HL-60/S4 treated with retinoic acid at 250 ng/mL for 4 days and 3 days (cell line): ENCODE results near the gene TMEM86B.

Source experiments
- in situ Hi-C: fragments of 300-500 bp; cut with MboI; formaldehyde crosslinking; loops from 2 replicates; pipeline ENCODE4 v1.7.0; 2022; ENCODE audit warnings: low sequenced_read_pairs

Gene TMEM86B

DNA sequence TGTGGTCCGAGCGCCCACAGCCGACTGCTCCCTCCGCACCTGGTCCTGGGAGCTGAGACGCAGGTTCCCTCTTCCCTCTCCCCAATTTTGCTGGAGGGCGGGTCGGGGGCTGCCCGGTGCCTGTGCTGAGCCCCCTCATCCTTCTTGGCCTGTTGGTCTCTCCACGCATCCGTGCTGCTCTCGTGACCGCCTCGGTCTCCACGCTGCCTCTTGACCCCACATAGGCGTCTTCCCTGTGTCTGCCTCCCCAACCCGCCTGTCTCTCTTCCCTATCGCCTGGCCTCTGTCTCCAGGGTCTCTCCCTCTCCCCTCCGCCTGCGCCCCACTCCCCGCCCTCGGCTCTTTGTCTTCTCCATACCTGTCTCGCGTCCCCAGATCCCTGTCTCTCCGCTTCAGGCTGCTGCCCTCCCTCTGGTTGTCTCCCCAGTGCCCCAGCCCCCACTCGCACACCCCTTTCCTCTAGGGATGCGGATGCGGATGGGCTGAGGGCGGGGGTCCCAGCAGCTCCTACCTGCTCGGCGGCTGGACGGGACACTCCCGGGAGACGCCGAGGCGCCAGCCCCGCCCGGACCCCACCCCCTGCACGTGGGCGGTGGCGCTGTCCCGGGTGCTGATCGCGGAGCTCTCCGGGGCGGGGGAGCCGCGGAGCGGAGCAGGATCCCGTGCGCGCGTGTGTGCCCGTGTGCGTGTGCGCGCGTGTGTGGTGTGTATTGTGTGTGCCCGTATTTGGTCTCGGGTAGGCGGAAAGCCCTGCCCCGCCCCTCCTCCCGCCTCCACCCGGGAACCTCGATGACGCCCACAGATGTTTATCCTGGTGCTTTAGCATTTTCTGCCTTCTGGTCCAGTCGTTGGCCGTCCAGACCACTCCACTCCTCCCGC is 48.7 kb downstream of the TMEM86B start, which contains the start of gene SYT5:
SYT5 (minus strand) TSS at position 684 of the 879 bp plus-strand sequence. CDS start 1,248 bp downstream, outside the sequence.
- in situ Hi-C loops: no loop called here

- in situ Hi-C loops: no loop called here
Measured at GRCh38 chr19:55178781-55179599, 49.6 kb downstream of the TMEM86B start.
